WTC11 (cell line): ENCODE measurements around the gene LZTR1. TPM values are rescaled to one million over a fixed set of nuclear protein-coding genes. Genes with fewer than 3 reads are reported as not detected.

Experiments
- ATAC-seq: fragments of 200-7000 bp; cut with Tn5 transposase; 2 replicates; pipeline ENCODE4 v1.10.0; 2021; ENCODE audit warnings: mild to moderate bottlenecking, moderate library complexity
- CTCF ChIA-PET: fragments of 300-600 bp; sonication (Branson Sonifier 250); formaldehyde crosslinking; loops from one replicate; lab custom pipeline; 2021; ENCODE audit warnings: antibody characterized with exemption; lab: Charles Lee
- POLR2A ChIA-PET: fragments of 350-600 bp; sonication (Branson Sonifier 250); formaldehyde crosslinking; loops from one replicate; lab custom pipeline; 2021; ENCODE audit warnings: antibody characterized with exemption; lab: Charles Lee
- DNase-seq: peaks from one replicate; pipeline ENCODE4 v3.0.0; 2021; ENCODE audit warnings: low spot score
- H3K27ac Mint-ChIP-seq: 2 replicates; pipeline ENCODE4 v1.8.0; 2021; ENCODE audit warnings: mixed read lengths
- H3K27me3 Mint-ChIP-seq: 2 replicates; pipeline ENCODE4 v1.8.0; 2021; ENCODE audit warnings: low read depth, mild to moderate bottlenecking, moderate library complexity, mixed read lengths
- H3K36me3 Mint-ChIP-seq: 2 replicates; pipeline ENCODE4 v1.8.0; 2021; ENCODE audit warnings: mixed read lengths
- H3K4me1 Mint-ChIP-seq: 2 replicates; pipeline ENCODE4 v1.8.0; 2022; ENCODE audit warnings: mixed read lengths
- H3K4me3 Mint-ChIP-seq: 2 replicates; pipeline ENCODE4 v1.8.0; 2021; ENCODE audit warnings: mild to moderate bottlenecking, moderate library complexity, mixed read lengths
- H3K9me3 Mint-ChIP-seq: 2 replicates; pipeline ENCODE4 v1.8.0; 2021; ENCODE audit warnings: mixed read lengths
- CBFB ChIP-seq: sonication (generic); formaldehyde crosslinking; IDR thresholded peaks from 2 replicates; pipeline ENCODE4 v1.8.1; 2022; ENCODE audit warnings: mild to moderate bottlenecking, low read depth, missing genetic modification reagents
- GRHL2 ChIP-seq: fragments of 250-450 bp; sonication (Bioruptor Pico); IDR thresholded peaks from 2 replicates; pipeline ENCODE4 v1.8.0; 2022; ENCODE audit warnings: mild to moderate bottlenecking, moderate library complexity; ENCODE audit not compliant: insufficient replicate concordance, severe bottlenecking
- JUN ChIP-seq: sonication (generic); formaldehyde crosslinking; IDR thresholded peaks from 2 replicates; pipeline ENCODE4 v1.8.0; 2023; ENCODE audit warnings: mild to moderate bottlenecking, missing genetic modification reagents
- NFE2L1 ChIP-seq: sonication (generic); formaldehyde crosslinking; IDR thresholded peaks from 2 replicates; pipeline ENCODE4 v1.8.1; 2023; ENCODE audit warnings: missing genetic modification reagents
- SMAD3 ChIP-seq: sonication (generic); formaldehyde crosslinking; IDR thresholded peaks from 2 replicates; pipeline ENCODE4 v1.8.0; 2022; ENCODE audit warnings: missing genetic modification reagents, mild to moderate bottlenecking, borderline replicate concordance
- SP1 ChIP-seq: sonication (generic); formaldehyde crosslinking; conservative IDR thresholded peaks from 2 replicates; pipeline ENCODE4 v1.8.1; 2022; ENCODE audit warnings: missing genetic modification reagents
- TEAD4 ChIP-seq: sonication (generic); formaldehyde crosslinking; IDR thresholded peaks from 2 replicates; pipeline ENCODE4 v1.8.0; 2022; ENCODE audit warnings: mild to moderate bottlenecking, missing genetic modification reagents
- TP53 ChIP-seq: sonication (generic); formaldehyde crosslinking; IDR thresholded peaks from 2 replicates; pipeline ENCODE4 v1.8.1; 2023; ENCODE audit warnings: mild to moderate bottlenecking, missing genetic modification reagents
- ZNF138 ChIP-seq: sonication (generic); formaldehyde crosslinking; conservative IDR thresholded peaks from 2 replicates; pipeline ENCODE4 v1.8.1; 2022; ENCODE audit warnings: mild to moderate bottlenecking, moderate library complexity, missing genetic modification reagents
- ZNF263 ChIP-seq: sonication (generic); formaldehyde crosslinking; IDR thresholded peaks from 2 replicates; pipeline ENCODE4 v1.8.1; 2022; ENCODE audit warnings: low read depth, mild to moderate bottlenecking, moderate library complexity, missing genetic modification reagents
- ZNF416 ChIP-seq: fragments of 250-450 bp; sonication (Bioruptor Pico); IDR thresholded peaks from 2 replicates; pipeline ENCODE4 v1.9.0; 2021; ENCODE audit warnings: mild to moderate bottlenecking, inconsistent platforms
- total RNA-seq: library from RNA; stranded (reverse); gene quantifications from 3 replicates; pipeline ENCODE4 v1.2.3, GENCODE V29; 2021
- TF ChIP-seq, protein P1 (sequence below): fragments of 250-450 bp; sonication (Bioruptor Pico); IDR thresholded peaks from 2 replicates; pipeline ENCODE4 v2.1.2; 2022; ENCODE audit warnings: mild to moderate bottlenecking, moderate library complexity
- TF ChIP-seq, protein P2 (sequence below): sonication (generic); formaldehyde crosslinking; IDR thresholded peaks from 2 replicates; pipeline ENCODE4 v1.8.1; 2023; ENCODE audit warnings: mild to moderate bottlenecking, missing genetic modification reagents
- TF ChIP-seq, protein P3 (sequence below): sonication (generic); formaldehyde crosslinking; IDR thresholded peaks from 2 replicates; pipeline ENCODE4 v1.8.0; 2022; ENCODE audit warnings: mild to moderate bottlenecking, missing genetic modification reagents
- TF ChIP-seq, protein P4 (sequence below): sonication (generic); formaldehyde crosslinking; IDR thresholded peaks from 2 replicates; pipeline ENCODE4 v1.8.0; 2022; ENCODE audit warnings: missing genetic modification reagents
- TF ChIP-seq, protein P5 (sequence below): sonication (generic); formaldehyde crosslinking; IDR thresholded peaks from 2 replicates; pipeline ENCODE4 v1.8.1; 2023; ENCODE audit warnings: mild to moderate bottlenecking, moderate library complexity, missing genetic modification reagents

LZTR1 gene
- total RNA-seq, 1 experiment from 2014 or later, result 38.3 TPM

DNA sequence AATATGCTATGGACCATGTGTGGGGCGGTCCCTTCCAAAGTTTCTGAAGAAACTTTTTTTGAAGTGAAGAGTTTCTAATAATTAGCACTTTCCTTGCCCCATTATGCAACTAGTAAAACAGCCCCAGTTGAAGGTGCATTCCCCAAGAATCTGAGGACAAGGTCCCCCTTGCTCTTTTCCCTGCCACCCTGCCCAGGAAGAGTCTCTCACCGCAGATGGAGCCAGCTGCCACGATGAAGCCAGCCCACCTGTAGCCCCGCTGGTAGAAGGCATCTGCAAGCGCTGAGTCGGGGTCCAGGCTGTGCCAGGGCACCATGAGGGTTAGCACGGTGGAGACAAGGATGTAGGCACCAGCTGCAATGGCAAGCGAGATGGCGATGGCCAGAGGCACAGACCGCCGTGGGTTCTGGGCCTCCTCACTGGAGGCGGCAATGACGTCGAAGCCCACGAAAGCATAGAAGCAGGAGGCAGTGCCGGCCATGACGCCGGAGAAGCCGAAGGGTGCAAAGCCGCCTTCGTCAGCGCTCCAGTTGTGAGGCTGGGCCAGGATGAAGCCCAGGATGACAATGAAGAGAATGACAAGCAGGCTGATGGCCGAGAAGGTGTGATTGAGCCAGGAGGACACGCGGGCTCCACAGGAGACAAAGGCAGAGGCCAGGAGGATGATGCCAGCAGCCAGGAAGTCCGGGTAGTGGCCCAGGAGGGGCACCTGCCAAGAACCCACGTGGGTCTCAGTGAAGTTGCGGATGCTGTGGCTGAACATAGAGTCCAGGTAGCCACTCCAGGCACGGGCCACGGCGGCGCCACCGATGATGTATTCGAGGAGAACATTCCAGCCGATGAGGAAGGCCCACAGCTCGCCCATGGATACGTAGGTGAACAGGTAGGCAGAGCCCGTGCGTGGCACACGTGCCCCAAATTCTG is 48.8 kb downstream of the LZTR1 start:
- Mint-ChIP-seq H3K4me1 (peaks cover 6% of the 10 kb centered on the region), H3K9me3 (no peaks in the 10 kb centered on the region), H3K36me3 (no peaks in the 10 kb centered on the region), H3K27me3 (peaks cover 33% of the 10 kb centered on the region), H3K27ac (no peak overlapping the region), H3K4me3 (peak overlapping the region; percentile 68)
- ATAC-seq (no peak), DNase-seq (no peak)
- CTCF ChIA-PET, result interaction anchor here (0.9 to 2.4 kb wide), 3 partner anchors 10 to 145 kb away, joined by 3 to 16 read pairs (median 9); no protein-coding TSS in a partner anchor
- POLR2A ChIA-PET, result no interaction called here
- TF ChIP-seq NFE2L1 (CRISPR knock-in tag) (no peak), SP1 (no peak), TP53 (CRISPR knock-in tag) (no peak), GRHL2 (no peak), TEAD4 (CRISPR knock-in tag) (no peak), ZNF416 (CRISPR knock-in tag) (no peak), ZNF138 (no peak), SMAD3 (no peak), ZNF263 (CRISPR knock-in tag) (no peak), CBFB (CRISPR knock-in tag) (no peak), JUN (CRISPR knock-in tag) (no peak)
- TF ChIP-seq, protein P1, sequence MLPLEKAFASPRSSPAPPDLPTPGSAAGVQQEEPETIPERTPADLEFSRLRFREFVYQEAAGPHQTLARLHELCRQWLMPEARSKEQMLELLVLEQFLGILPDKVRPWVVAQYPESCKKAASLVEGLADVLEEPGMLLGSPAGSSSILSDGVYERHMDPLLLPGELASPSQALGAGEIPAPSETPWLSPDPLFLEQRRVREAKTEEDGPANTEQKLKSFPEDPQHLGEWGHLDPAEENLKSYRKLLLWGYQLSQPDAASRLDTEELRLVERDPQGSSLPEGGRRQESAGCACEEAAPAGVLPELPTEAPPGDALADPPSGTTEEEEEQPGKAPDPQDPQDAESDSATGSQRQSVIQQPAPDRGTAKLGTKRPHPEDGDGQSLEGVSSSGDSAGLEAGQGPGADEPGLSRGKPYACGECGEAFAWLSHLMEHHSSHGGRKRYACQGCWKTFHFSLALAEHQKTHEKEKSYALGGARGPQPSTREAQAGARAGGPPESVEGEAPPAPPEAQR (CRISPR knock-in tag), result no peak
- TF ChIP-seq, protein P2, sequence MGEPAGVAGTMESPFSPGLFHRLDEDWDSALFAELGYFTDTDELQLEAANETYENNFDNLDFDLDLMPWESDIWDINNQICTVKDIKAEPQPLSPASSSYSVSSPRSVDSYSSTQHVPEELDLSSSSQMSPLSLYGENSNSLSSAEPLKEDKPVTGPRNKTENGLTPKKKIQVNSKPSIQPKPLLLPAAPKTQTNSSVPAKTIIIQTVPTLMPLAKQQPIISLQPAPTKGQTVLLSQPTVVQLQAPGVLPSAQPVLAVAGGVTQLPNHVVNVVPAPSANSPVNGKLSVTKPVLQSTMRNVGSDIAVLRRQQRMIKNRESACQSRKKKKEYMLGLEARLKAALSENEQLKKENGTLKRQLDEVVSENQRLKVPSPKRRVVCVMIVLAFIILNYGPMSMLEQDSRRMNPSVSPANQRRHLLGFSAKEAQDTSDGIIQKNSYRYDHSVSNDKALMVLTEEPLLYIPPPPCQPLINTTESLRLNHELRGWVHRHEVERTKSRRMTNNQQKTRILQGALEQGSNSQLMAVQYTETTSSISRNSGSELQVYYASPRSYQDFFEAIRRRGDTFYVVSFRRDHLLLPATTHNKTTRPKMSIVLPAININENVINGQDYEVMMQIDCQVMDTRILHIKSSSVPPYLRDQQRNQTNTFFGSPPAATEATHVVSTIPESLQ (CRISPR knock-in tag), result no peak
- TF ChIP-seq, protein P3, sequence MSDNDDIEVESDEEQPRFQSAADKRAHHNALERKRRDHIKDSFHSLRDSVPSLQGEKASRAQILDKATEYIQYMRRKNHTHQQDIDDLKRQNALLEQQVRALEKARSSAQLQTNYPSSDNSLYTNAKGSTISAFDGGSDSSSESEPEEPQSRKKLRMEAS (CRISPR knock-in tag), result no peak
- TF ChIP-seq, protein P4, sequence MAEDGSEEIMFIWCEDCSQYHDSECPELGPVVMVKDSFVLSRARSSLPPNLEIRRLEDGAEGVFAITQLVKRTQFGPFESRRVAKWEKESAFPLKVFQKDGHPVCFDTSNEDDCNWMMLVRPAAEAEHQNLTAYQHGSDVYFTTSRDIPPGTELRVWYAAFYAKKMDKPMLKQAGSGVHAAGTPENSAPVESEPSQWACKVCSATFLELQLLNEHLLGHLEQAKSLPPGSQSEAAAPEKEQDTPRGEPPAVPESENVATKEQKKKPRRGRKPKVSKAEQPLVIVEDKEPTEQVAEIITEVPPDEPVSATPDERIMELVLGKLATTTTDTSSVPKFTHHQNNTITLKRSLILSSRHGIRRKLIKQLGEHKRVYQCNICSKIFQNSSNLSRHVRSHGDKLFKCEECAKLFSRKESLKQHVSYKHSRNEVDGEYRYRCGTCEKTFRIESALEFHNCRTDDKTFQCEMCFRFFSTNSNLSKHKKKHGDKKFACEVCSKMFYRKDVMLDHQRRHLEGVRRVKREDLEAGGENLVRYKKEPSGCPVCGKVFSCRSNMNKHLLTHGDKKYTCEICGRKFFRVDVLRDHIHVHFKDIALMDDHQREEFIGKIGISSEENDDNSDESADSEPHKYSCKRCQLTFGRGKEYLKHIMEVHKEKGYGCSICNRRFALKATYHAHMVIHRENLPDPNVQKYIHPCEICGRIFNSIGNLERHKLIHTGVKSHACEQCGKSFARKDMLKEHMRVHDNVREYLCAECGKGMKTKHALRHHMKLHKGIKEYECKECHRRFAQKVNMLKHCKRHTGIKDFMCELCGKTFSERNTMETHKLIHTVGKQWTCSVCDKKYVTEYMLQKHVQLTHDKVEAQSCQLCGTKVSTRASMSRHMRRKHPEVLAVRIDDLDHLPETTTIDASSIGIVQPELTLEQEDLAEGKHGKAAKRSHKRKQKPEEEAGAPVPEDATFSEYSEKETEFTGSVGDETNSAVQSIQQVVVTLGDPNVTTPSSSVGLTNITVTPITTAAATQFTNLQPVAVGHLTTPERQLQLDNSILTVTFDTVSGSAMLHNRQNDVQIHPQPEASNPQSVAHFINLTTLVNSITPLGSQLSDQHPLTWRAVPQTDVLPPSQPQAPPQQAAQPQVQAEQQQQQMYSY (CRISPR knock-in tag), result no peak
- TF ChIP-seq, protein P5, sequence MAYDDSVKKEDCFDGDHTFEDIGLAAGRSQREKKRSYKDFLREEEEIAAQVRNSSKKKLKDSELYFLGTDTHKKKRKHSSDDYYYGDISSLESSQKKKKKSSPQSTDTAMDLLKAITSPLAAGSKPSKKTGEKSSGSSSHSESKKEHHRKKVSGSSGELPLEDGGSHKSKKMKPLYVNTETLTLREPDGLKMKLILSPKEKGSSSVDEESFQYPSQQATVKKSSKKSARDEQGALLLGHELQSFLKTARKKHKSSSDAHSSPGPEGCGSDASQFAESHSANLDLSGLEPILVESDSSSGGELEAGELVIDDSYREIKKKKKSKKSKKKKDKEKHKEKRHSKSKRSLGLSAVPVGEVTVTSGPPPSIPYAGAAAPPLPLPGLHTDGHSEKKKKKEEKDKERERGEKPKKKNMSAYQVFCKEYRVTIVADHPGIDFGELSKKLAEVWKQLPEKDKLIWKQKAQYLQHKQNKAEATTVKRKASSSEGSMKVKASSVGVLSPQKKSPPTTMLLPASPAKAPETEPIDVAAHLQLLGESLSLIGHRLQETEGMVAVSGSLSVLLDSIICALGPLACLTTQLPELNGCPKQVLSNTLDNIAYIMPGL, result no peak
